CD4-positive, alpha-beta memory T cell (primary cell): ENCODE data around the gene LTO1. TPM values are rescaled to one million over a fixed set of nuclear protein-coding genes. Genes with fewer than 3 reads are reported as not detected.

Experiments used
- CTCF ChIA-PET: fragments of 350-600 bp; sonication (Branson Sonifier 250); formaldehyde crosslinking; loops from one replicate; lab custom pipeline; 2021; ENCODE audit warnings: inconsistent platforms; ENCODE audit not compliant: partially characterized antibody; lab: Charles Lee
- POLR2A ChIA-PET: fragments of 350-600 bp; sonication (Branson Sonifier 250); formaldehyde crosslinking; loops from one replicate; lab custom pipeline; 2021; ENCODE audit not compliant: partially characterized antibody; lab: Charles Lee
- DNase-seq, 5 donors: peaks; one replicate each; pipeline versions ENCODE4 v3.0.0 to v3.0.0-alpha.2; 2020 to 2022; ENCODE audit warnings: mixed read lengths in 1 of 5
- H3K27ac ChIP-seq: one replicate; pipeline ENCODE4 v1.7.0; 2013; ENCODE audit warnings: low read depth, low read length
- H3K27me3 ChIP-seq: 2 replicates; pipeline ENCODE4 v1.7.0; 2013; ENCODE audit warnings: mild to moderate bottlenecking, low read length, moderate library complexity; ENCODE audit not compliant: insufficient read depth
- H3K36me3 ChIP-seq: 2 replicates; pipeline ENCODE4 v1.7.0; 2013; ENCODE audit warnings: mild to moderate bottlenecking, low read length, moderate library complexity; ENCODE audit not compliant: insufficient read depth
- H3K4me1 ChIP-seq: 2 replicates; pipeline ENCODE4 v1.7.0; 2013; ENCODE audit warnings: mild to moderate bottlenecking, low read length, moderate library complexity; ENCODE audit not compliant: insufficient read depth
- H3K4me3 ChIP-seq, 2 donors: one replicate each; pipeline ENCODE4 v1.7.0; 2013; ENCODE audit warnings: low read length in 2 of 2, mild to moderate bottlenecking in 1 of 2
- H3K9me3 ChIP-seq, 2 donors: one replicate each; pipeline ENCODE4 v1.7.0; 2013; ENCODE audit warnings: low read length in 2 of 2, control low read depth in 1 of 2; ENCODE audit not compliant: control insufficient read depth in 1 of 2
- H3K27ac Mint-ChIP-seq, 7 donors: one replicate each; pipeline ENCODE4 v1.8.0; 2020 to 2021; ENCODE audit warnings: mixed read lengths in 7 of 7, mild to moderate bottlenecking in 6 of 7, inconsistent platforms in 3 of 7, moderate library complexity in 3 of 7
- H3K27me3 Mint-ChIP-seq, 2 donors: one replicate each; pipeline ENCODE4 v1.8.0; 2020 to 2021; ENCODE audit warnings: mixed read lengths in 2 of 2
- H3K36me3 Mint-ChIP-seq, 2 donors: one replicate each; pipeline ENCODE4 v1.8.0; 2020 to 2021; ENCODE audit warnings: mixed read lengths in 2 of 2, inconsistent platforms in 1 of 2, mild to moderate bottlenecking in 1 of 2
- H3K4me1 Mint-ChIP-seq, 4 donors: one replicate each; pipeline ENCODE4 v1.8.0; 2020 to 2021; ENCODE audit warnings: mixed read lengths in 4 of 4, mild to moderate bottlenecking in 1 of 4
- H3K4me3 Mint-ChIP-seq, 8 donors: one replicate each; pipeline ENCODE4 v1.8.0; 2020 to 2021; ENCODE audit warnings: mixed read lengths in 8 of 8, mild to moderate bottlenecking in 7 of 8, moderate library complexity in 6 of 8, inconsistent platforms in 3 of 8
- H3K9me3 Mint-ChIP-seq, 8 donors: one replicate each; pipeline ENCODE4 v1.8.0; 2020 to 2021; ENCODE audit warnings: mixed read lengths in 8 of 8, mild to moderate bottlenecking in 5 of 8, inconsistent platforms in 3 of 8, moderate library complexity in 1 of 8
- intact Hi-C: fragments of 100-400 bp; cut with micrococcal nuclease; formaldehyde crosslinking; loops from one replicate; pipeline ENCODE4 v1.15.1; 2023
- polyA plus RNA-seq, 2 donors: library from polyadenylated mRNA; unstranded; fragments of 300-500 nt; fragmentation: Illumina TruSeq; gene quantifications; one replicate each; pipeline ENCODE4 v1.2.3, GENCODE V29; 2021
- total RNA-seq, 2 experiments: library from RNA; stranded (reverse); gene quantifications; one replicate each; pipeline ENCODE4 v1.2.3, GENCODE V29; 2021

LTO1 gene
- total and polyA plus RNA-seq, 4 experiments from 2014 or later = 13.3 to 63.0 (median 39.5) TPM

DNA sequence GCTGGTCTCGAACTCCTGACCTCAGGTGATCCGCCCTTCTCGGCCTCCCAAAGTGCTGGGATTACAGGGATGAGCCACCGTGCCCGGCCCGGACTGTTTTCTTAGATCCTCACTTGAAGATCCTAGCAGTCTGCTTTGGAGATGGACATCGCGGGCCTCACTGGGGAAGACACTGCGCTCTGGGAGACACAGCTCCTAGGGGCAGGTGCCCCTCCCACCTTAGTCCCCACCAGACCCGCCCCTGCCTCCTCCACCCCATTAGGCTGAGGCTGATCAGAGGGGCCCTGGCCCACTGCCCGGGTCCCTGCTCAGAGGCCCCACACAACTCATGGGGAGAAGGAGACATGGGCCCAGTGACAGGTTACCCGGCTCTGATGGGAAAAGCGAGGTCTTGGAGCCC, 11.3 kb upstream of the LTO1 start:
- POLR2A ChIA-PET = no interaction called here
- peaks cover 2 to 7% (median 4%) of the 10 kb centered on the region in 4 donors for H3K4me1 Mint-ChIP-seq
- peaks cover 0 to 3% (median 0%) of the 10 kb centered on the region in 8 donors for H3K9me3 Mint-ChIP-seq
- intact Hi-C loops = loop anchor here (2.0 to 5.0 kb wide), 2 partner anchors 504 to 1071 kb away; no protein-coding TSS in a partner anchor
- Histone ChIP-seq H3K27me3 (no peaks in the 10 kb centered on the region), H3K36me3 (no peaks in the 10 kb centered on the region), H3K9me3 (no peaks in the 10 kb centered on the region), H3K27ac (no peak overlapping the region), H3K4me3 (no peak overlapping the region), H3K4me1 (peaks cover 7% of the 10 kb centered on the region)
- H3K4me3 Mint-ChIP-seq = peak overlapping the region in 1 of 8 donors; percentile 39
- DNase-seq = no peak
- CTCF ChIA-PET = interaction anchor here (0.7 to 1.4 kb wide), 4 partner anchors 16 to 1084 kb away, joined by 3 to 4 read pairs (median 3); no protein-coding TSS in a partner anchor
- H3K36me3 Mint-ChIP-seq = no peaks in the 10 kb centered on the region
- peaks cover 12 to 16% of the 10 kb centered on the region in 2 donors for H3K27me3 Mint-ChIP-seq
- H3K27ac Mint-ChIP-seq = no peak overlapping the region

DNA sequence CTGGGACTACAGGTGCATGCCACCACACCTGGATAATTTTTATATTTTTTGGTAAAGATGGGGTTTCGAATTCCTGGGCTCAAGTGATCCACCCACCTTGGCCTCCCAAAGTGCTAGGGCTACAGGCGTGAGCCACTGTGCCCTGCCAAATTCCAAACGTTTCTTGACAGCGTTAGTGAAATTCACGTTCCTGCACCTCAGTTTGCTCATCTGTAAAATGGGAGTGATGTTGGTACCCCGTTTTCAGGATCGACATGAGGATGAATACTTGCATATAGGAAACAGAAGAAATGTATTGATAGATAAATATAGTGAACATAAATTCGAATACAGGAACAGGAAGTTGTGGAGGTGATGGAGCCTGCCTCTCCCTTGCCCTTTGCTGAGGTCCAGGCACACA, 10.2 kb upstream of the LTO1 start:
- Histone ChIP-seq H3K27ac (no peak overlapping the region), H3K36me3 (no peaks in the 10 kb centered on the region), H3K27me3 (no peaks in the 10 kb centered on the region), H3K4me1 (peaks cover 7% of the 10 kb centered on the region), H3K4me3 (no peak overlapping the region), H3K9me3 (no peaks in the 10 kb centered on the region)
- Mint-ChIP-seq H3K27me3 (peaks cover 7 to 11% of the 10 kb centered on the region in 2 donors), H3K4me3 (peak overlapping the region; percentile 55 to 84 (median 70)), H3K9me3 (no peaks in the 10 kb centered on the region), H3K4me1 (peaks cover 2 to 7% (median 4%) of the 10 kb centered on the region in 4 donors), H3K27ac (peak overlapping the region in 1 of 7 donors; percentile 77), H3K36me3 (no peaks in the 10 kb centered on the region)
- intact Hi-C loops = loop anchor here (5.0 kb wide), 1 partner anchor 1072 kb away; no protein-coding TSS in a partner anchor
- no peak for DNase-seq
- POLR2A ChIA-PET = no interaction called here
- CTCF ChIA-PET = interaction anchor here (0.7 to 1.4 kb wide), 5 partner anchors 9 to 203 kb away, joined by 3 to 4 read pairs (median 3); no protein-coding TSS in a partner anchor

DNA sequence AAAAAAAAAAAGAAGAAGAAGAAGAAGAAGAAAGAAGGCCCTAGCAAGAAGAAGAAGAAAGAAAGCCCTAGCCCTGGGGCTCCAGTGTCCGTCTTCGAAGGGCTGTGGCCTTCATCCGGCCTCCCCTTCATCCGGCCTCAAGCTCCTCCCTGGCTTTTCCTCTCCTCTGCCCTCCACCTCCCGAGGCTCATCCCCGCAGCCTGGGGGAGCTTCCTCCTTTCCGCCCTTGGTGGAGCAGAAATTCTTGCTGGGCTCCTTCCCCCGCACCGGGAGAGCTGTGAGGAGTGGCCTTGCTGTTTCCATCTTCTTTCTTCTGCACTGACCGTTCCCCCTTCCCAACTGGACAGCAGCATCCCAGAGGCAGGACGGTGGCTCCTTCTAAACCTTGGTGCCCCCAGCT, 9.5 kb upstream of the LTO1 start:
- intact Hi-C loops = loop anchor here (5.0 kb wide), 1 partner anchor 1073 kb away; no protein-coding TSS in a partner anchor

DNA sequence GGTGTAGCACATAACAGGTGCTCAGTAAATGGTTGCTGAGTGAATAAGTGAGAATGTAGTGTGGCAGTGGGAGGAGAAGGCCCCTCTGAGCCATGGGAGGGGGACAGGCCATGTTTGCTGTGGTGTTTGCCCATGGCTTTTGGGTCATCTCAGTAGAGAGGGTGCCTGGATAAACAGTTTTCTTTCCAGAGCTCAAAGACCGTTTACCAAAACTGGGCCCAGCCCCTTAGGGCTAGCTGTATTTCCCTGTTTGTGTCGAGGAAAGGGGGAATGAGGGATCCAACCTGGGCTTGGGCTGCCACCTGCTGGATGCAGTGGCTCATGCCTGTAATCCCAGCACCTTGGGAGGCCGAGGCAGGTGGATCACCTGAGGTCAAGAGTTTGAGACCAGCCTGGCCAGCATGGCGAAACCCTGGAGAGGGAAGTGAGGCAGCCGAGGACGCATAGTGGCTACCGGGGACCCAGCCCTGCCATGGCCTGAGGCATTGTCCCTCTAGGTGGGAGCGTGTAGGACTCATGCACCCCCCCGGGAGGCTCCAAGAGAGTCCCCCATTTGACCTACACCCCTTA, 8.7 kb upstream of the LTO1 start:
- Histone ChIP-seq H3K9me3 (no peaks in the 10 kb centered on the region), H3K4me1 (peaks cover 7% of the 10 kb centered on the region), H3K36me3 (no peaks in the 10 kb centered on the region), H3K27me3 (no peaks in the 10 kb centered on the region), H3K4me3 (no peak overlapping the region), H3K27ac (no peak overlapping the region)
- ChIA-PET CTCF (interaction anchor here (0.8 kb wide), 1 partner anchor 158 kb away, joined by 5 read pairs; no protein-coding TSS in a partner anchor), POLR2A (no interaction called here)
- H3K4me1 Mint-ChIP-seq = peaks cover 2 to 7% (median 4%) of the 10 kb centered on the region in 4 donors
- DNase-seq = no peak
- intact Hi-C loops = no loop called here
- no peaks in the 10 kb centered on the region for H3K9me3 Mint-ChIP-seq
- H3K4me3 Mint-ChIP-seq = peak overlapping the region in 1 of 8 donors; percentile 2
- H3K36me3 Mint-ChIP-seq = no peaks in the 10 kb centered on the region
- H3K27ac Mint-ChIP-seq = no peak overlapping the region
- peaks cover 4 to 8% of the 10 kb centered on the region in 2 donors for H3K27me3 Mint-ChIP-seq

More for the DNA sequence above, 9.5 kb upstream of the LTO1 start:
- no peaks in the 10 kb centered on the region for H3K9me3 ChIP-seq
- CTCF ChIA-PET = interaction anchor here (0.6 to 0.8 kb wide), 2 partner anchors 158 to 508 kb away, joined by 3 to 5 read pairs; no protein-coding TSS in a partner anchor
- no peaks in the 10 kb centered on the region for H3K36me3 ChIP-seq
- no peaks in the 10 kb centered on the region for H3K36me3 Mint-ChIP-seq
- no peak overlapping the region for H3K4me3 ChIP-seq
- H3K27ac Mint-ChIP-seq = no peak overlapping the region
- no peak overlapping the region for H3K4me3 Mint-ChIP-seq
- H3K27me3 Mint-ChIP-seq = peaks cover 7 to 9% of the 10 kb centered on the region in 2 donors
- DNase-seq = no peak
- H3K27me3 ChIP-seq = no peaks in the 10 kb centered on the region
- peaks cover 7% of the 10 kb centered on the region for H3K4me1 ChIP-seq
- no peaks in the 10 kb centered on the region for H3K9me3 Mint-ChIP-seq
- H3K27ac ChIP-seq = no peak overlapping the region
- peaks cover 2 to 7% (median 4%) of the 10 kb centered on the region in 4 donors for H3K4me1 Mint-ChIP-seq
- POLR2A ChIA-PET = no interaction called here

DNA sequence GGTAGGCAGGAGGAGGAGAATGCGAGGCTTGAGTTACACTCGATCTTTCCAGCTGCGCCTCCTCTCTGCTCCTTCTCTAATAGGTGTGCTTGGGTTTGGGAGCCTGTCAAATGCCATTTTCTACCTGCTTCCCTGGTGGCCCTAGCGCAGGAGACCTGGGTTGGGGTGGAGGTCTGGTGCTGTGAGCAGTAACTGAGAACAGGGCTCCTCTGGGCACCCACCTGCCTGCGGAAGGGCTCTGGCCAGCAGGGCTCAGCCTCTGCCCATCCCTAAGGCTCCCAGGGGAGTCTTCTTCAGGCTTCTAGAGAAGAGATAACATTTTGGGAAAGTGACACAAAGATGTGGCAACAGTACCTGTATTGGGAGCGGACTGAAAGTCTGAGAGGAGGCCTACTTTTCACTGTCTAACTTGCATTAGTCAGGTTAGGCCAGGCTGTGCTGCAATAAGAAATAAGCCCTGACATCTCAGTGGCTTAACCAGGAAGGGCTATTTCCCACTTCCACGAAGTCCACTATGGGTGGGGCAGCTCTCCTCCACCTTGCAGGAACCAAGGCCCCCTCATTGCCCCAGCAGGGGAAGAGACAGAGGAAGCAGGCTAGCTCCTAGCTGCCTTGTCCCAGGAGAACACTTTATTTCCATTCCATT, 7.7 kb upstream of the LTO1 start:
- intact Hi-C loops = no loop called here
- peaks cover 3% of the 10 kb centered on the region in 2 donors for H3K27me3 Mint-ChIP-seq
- ChIA-PET POLR2A (no interaction called here), CTCF (no interaction called here)
- H3K9me3 ChIP-seq = no peaks in the 10 kb centered on the region
- H3K27ac ChIP-seq = no peak overlapping the region
- no peaks in the 10 kb centered on the region for H3K27me3 ChIP-seq
- H3K4me3 ChIP-seq = no peak overlapping the region
- no peaks in the 10 kb centered on the region for H3K9me3 Mint-ChIP-seq
- no peaks in the 10 kb centered on the region for H3K36me3 Mint-ChIP-seq
- H3K4me3 Mint-ChIP-seq = no peak overlapping the region
- no peak for DNase-seq
- H3K4me1 Mint-ChIP-seq = peaks cover 2 to 7% (median 4%) of the 10 kb centered on the region in 4 donors
- no peaks in the 10 kb centered on the region for H3K36me3 ChIP-seq
- H3K4me1 ChIP-seq = peaks cover 7% of the 10 kb centered on the region
- H3K27ac Mint-ChIP-seq = no peak overlapping the region

DNA sequence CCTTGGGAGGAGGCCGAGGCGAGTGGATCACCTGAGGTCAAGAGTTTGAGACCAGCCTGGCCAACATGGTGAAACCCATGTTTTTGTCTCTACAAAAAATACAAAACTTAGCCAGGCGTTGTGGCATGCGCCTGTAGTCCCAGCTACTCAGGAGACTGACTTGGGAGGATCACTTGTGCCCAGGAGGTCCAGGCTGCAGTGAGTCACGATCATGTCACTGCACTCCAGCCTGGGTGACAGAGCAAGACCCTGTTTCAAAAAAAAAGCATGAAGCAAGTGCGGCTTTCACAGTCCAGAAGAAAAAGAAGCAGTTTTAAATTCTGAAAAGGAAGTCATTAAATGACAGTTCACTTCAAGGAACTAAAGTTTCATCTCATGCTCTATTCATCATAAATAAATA, 7.1 kb upstream of the LTO1 start:
- H3K4me1 Mint-ChIP-seq = peaks cover 2 to 7% (median 4%) of the 10 kb centered on the region in 4 donors
- Histone ChIP-seq H3K9me3 (no peaks in the 10 kb centered on the region), H3K27me3 (no peaks in the 10 kb centered on the region), H3K4me3 (no peak overlapping the region), H3K27ac (no peak overlapping the region), H3K36me3 (no peaks in the 10 kb centered on the region), H3K4me1 (peaks cover 7% of the 10 kb centered on the region)
- H3K4me3 Mint-ChIP-seq = no peak overlapping the region
- peak overlapping the region in 1 of 7 donors; percentile 47 for H3K27ac Mint-ChIP-seq
- no peak for DNase-seq
- H3K27me3 Mint-ChIP-seq = peaks cover 2 to 3% of the 10 kb centered on the region in 2 donors
- CTCF ChIA-PET = no interaction called here
- intact Hi-C loops = no loop called here
- H3K9me3 Mint-ChIP-seq = no peaks in the 10 kb centered on the region
- H3K36me3 Mint-ChIP-seq = no peaks in the 10 kb centered on the region
- POLR2A ChIA-PET = no interaction called here

DNA sequence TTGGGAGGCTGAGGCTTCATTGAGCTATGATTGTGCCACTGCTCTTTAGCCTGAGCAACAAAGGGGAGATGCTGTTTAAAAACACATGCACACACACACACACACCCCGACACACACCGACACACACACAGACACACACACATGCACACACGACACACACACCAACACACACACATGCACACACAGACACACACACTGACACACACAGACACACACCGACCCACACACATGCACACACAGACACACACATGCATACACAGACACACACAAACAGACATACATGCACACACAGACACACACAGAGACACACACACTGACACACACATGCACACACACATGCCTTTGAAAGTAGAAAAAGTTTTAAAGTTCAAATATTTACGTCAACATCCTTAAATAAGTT, 5.5 kb upstream of the LTO1 start:
- H3K4me1 Mint-ChIP-seq = peaks cover 2 to 4% (median 3%) of the 10 kb centered on the region in 4 donors
- no peak overlapping the region for H3K4me3 ChIP-seq

More for the DNA sequence above, 5.5 kb upstream of the LTO1 start:
- ChIA-PET POLR2A (no interaction called here), CTCF (interaction anchor here (2.1 kb wide), 1 partner anchor 10 kb away, joined by 7 read pairs; no protein-coding TSS in a partner anchor)
- no peak overlapping the region for H3K27ac Mint-ChIP-seq
- no peaks in the 10 kb centered on the region for H3K9me3 ChIP-seq
- H3K36me3 ChIP-seq = no peaks in the 10 kb centered on the region
- no peaks in the 10 kb centered on the region for H3K27me3 ChIP-seq
- H3K4me3 Mint-ChIP-seq = no peak overlapping the region
- H3K27me3 Mint-ChIP-seq = peaks cover 0 to 1% of the 10 kb centered on the region in 2 donors
- H3K27ac ChIP-seq = no peak overlapping the region
- intact Hi-C loops = no loop called here
- peaks cover 6% of the 10 kb centered on the region for H3K4me1 ChIP-seq
- DNase-seq = no peak
- no peaks in the 10 kb centered on the region for H3K9me3 Mint-ChIP-seq
- H3K36me3 Mint-ChIP-seq = no peaks in the 10 kb centered on the region
